22Rv1 (cell line): ENCODE data around the gene ZFYVE26.

ENCODE experiments used
- CTCF ChIP-seq: fragments of 450-650 bp; IDR thresholded peaks from 2 replicates; pipeline ENCODE4 v1.5.1; 2017; ENCODE audit warnings: mild to moderate bottlenecking
- ZFX ChIP-seq: fragments of 450-650 bp; IDR thresholded peaks from 2 replicates; pipeline ENCODE4 v1.6.1; 2017; ENCODE audit warnings: antibody characterized with exemption, borderline replicate concordance

GRCh38 chr14:67728258-67728657, 88.1 kb downstream of the ZFYVE26 start:
- TF ChIP-seq CTCF (no peak), ZFX (no peak)
